ENCODE measurements around the gene GAPT.

- TF ChIP-seq KLF9 (tag by site-specific recombination; IDR thresholded peaks at IDR 0.05; ENCODE audit: low read depth) (no peak), ZXDB (tag by site-specific recombination; IDR thresholded peaks at IDR 0.05) (no peak), ZNF423 (tag by site-specific recombination; IDR thresholded peaks at IDR 0.05) (no peak), GLI4 (tag by site-specific recombination; IDR thresholded peaks at IDR 0.05) (no peak), CTCF (tag by site-specific recombination; IDR thresholded peaks at IDR 0.05) (no peak)
- TF ChIP-seq, protein P1, sequence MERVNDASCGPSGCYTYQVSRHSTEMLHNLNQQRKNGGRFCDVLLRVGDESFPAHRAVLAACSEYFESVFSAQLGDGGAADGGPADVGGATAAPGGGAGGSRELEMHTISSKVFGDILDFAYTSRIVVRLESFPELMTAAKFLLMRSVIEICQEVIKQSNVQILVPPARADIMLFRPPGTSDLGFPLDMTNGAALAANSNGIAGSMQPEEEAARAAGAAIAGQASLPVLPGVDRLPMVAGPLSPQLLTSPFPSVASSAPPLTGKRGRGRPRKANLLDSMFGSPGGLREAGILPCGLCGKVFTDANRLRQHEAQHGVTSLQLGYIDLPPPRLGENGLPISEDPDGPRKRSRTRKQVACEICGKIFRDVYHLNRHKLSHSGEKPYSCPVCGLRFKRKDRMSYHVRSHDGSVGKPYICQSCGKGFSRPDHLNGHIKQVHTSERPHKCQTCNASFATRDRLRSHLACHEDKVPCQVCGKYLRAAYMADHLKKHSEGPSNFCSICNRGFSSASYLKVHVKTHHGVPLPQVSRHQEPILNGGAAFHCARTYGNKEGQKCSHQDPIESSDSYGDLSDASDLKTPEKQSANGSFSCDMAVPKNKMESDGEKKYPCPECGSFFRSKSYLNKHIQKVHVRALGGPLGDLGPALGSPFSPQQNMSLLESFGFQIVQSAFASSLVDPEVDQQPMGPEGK (tag by site-specific recombination; IDR thresholded peaks at IDR 0.05) = no peak
Observed at GRCh38 chr5:58450018-58450417, 41.2 kb upstream of the GAPT start.

Measured in HEK293 (cell line).